Heart left ventricle (tissue), 16 donors: ENCODE results near the gene SCLT1. TPM values are rescaled to one million over a fixed set of nuclear protein-coding genes. Genes with fewer than 3 reads are reported as not detected.

Source experiments
- ATAC-seq, 4 donors: fragments of 200-7000 bp; cut with Tn5 transposase; one replicate each; pipeline ENCODE4 v1.9.1; 2020 to 2022; ENCODE audit warnings: moderate library complexity in 4 of 4, mild to moderate bottlenecking in 3 of 4, moderate number of reproducible peaks in 1 of 4
- DNase-seq, 5 donors: peaks; one replicate each; pipeline ENCODE4 v3.0.0-alpha.2; 2020
- H3K27ac ChIP-seq, 12 donors: fragments of 200-600 bp; sonication (generic) in 4 of 12; one replicate each; pipeline versions ENCODE4 v1.5.0 to v1.8.0; 2016 to 2022; ENCODE audit warnings: mild to moderate bottlenecking in 2 of 12
- H3K27me3 ChIP-seq, 9 donors: fragments of 200-600 bp; sonication (generic) in 2 of 9; one replicate each; pipeline versions ENCODE4 v1.5.1 to v1.8.0; 2016 to 2022; ENCODE audit warnings: mild to moderate bottlenecking in 3 of 9
- H3K36me3 ChIP-seq, 9 donors: fragments of 200-600 bp; sonication (generic) in 2 of 9; one replicate each; pipeline versions ENCODE4 v1.5.0 to v1.8.0; 2018 to 2022; ENCODE audit warnings: mild to moderate bottlenecking in 2 of 9
- H3K4me1 ChIP-seq, 12 donors: fragments of 200-600 bp; sonication (generic) in 4 of 12; one replicate each; pipeline versions ENCODE4 v1.5.0 to v1.8.0; 2016 to 2022; ENCODE audit warnings: mild to moderate bottlenecking in 3 of 12
- H3K4me3 ChIP-seq, 12 donors: fragments of 200-600 bp; sonication (generic) in 4 of 12; one replicate each; pipeline versions ENCODE4 v1.5.0 to v1.8.0; 2017 to 2022; ENCODE audit warnings: mild to moderate bottlenecking in 9 of 12, moderate library complexity in 4 of 12
- H3K9me3 ChIP-seq, 12 donors: fragments of 200-600 bp; sonication (generic) in 4 of 12; one replicate each; pipeline versions ENCODE4 v1.5.0 to v1.8.0; 2016 to 2022; ENCODE audit warnings: mild to moderate bottlenecking in 1 of 12
- CTCF ChIP-seq, 12 donors: fragments of 200-600 bp; sonication (generic) in 4 of 12; IDR thresholded peaks; one replicate each; pipeline versions ENCODE4 v1.5.0 to v1.8.0; 2018 to 2022; ENCODE audit warnings: antibody characterized with exemption in 12 of 12, mild to moderate bottlenecking in 5 of 12
- POLR2A ChIP-seq, 2 donors: fragments of 450-650 bp; IDR thresholded peaks; one replicate each; pipeline ENCODE4 v1.6.1; 2017; ENCODE audit warnings: antibody characterized with exemption in 2 of 2, mild to moderate bottlenecking in 2 of 2, moderate library complexity in 2 of 2
- WGBS, 4 donors: extraction: QIAGEN DNeasy Blood & Tissue Kit in 2 of 4; methylation state at CpG; one replicate each; pipeline versions ENCODE4 v1.1.5 to v1.1.7; 2013 to 2018; 5-methylcytosine and 5-hydroxymethylcytosine counted together
- intact Hi-C, 10 donors: fragments of 100-400 bp; cut with DNase I; formaldehyde crosslinking; loops; one replicate each; pipeline versions ENCODE4 v1.11.1 to v1.14.2; 2022
- polyA plus RNA-seq, 2 donors: library from polyadenylated mRNA; stranded (reverse); fragments of 200-250 nt; gene quantifications; one replicate each; pipeline ENCODE4 v1.2.3, GENCODE V29; 2013
- total RNA-seq, 9 donors: library from RNA; depleted of rRNA in 2 of 9; stranded (reverse); fragments of >200 nt in 2 of 9; fragmentation: NEBNext Ultra II Directional in 3 of 9; extraction: Animal tissue kit (Norgen Biotek cat#: 25700) in 3 of 9; gene quantifications; one replicate each; pipeline versions ENCODE4 v1.1.0 to v1.2.4, GENCODE V29; 2016 to 2023
- donor health status: ischemic (EF 13 %, LVEDD 7.1; RV severe dilation, severe dysfunction).
- donor health status: healthy with polysubstance abuse.
- donor health status: DM: no; HTN: yes; CAD: no.
- donor health status: DM: no; HTN: no; CAD: no.
- donor health status: ischemic (EF 25% LVEDD 6.9; RV normal size, moderate dysfunction).
- donor health status: ischemic (EF 25% LVEDD 5.7; RV mildly dilated, moderate dysfunction).
- donor health status: healthy.
- donor health status: DM: yes; HTN: yes; CAD: no.
- donor health status: ischemic (EF 35%, LVEDD 5.7; RV mildly dilated, moderate dysfunction).
- donor health status: nonischemic (EF 11% LVEDD 7.7; RV severe dilation, severe dysfunction).
- donor health status: DM: yes; HTN: yes; CAD: no.
- donor health status: PGD.
- donor health status: ischemic (EF 29% LVEDD 5.4; RV normal size, mild dysfunction).
- donor health status: nonischemic (EF 23%, LVEDD 6.1; RV moderate dilation, normal function).

SCLT1 gene
- total and polyA plus RNA-seq, 11 donors: 3.4 to 13.7 (median 10.1) TPM

GRCh38 chr4:128841402-128841801 lies 251.9 kb downstream of the SCLT1 start:
- no peaks in the 10 kb centered on the region for H3K9me3 ChIP-seq
- H3K27me3 ChIP-seq: no peaks in the 10 kb centered on the region
- 89 to 96% (median 93%) methylated on average over 2 of the region's 2 CpGs for WGBS, 4 donors
- H3K4me1 ChIP-seq: peaks cover 0 to 92% (median 57%) of the 10 kb centered on the region in 12 donors
- ATAC-seq: no peak
- DNase-seq: no peak
- H3K36me3 ChIP-seq: peaks cover 0 to 41% (median 25%) of the 10 kb centered on the region in 9 donors
- intact Hi-C loops: no loop called here
- no peak overlapping the region for H3K4me3 ChIP-seq
- TF ChIP-seq POLR2A (IDR thresholded peaks at IDR 0.05) (no peak), CTCF (IDR thresholded peaks at IDR 0.05) (no peak)
- H3K27ac ChIP-seq: no peak overlapping the region

DNA sequence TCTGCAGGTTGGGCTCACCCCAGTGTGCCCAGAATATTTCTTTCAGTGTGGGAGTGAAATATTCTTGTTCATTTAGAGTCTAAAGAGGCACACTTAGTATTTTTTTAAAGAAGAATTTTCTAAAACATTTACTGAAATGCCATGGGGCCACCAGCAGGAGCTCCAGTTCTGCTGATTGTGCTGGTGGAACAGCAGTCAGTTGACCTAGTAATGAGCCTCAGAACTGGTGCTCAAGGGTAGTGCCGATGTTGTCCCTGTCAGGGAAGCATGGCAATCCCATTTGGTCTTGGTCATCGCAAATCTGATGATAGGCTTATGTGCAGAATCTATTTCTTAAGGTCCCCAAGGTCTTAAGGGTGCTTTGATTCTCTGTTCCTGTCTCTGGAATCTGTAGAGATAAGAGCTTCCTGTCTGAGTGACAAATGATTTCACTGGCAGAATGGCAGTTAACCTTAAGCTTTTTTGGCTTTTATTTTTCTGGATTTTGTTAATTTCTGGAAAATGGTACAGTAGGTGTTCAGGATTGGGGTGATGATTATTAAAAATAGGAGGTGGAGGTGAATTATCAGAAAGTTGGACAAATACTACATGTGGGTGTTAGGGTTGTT lies 252.5 kb downstream of the SCLT1 start:
- no peak overlapping the region for H3K4me3 ChIP-seq
- 21 to 56% (median 31%) methylated on average over 2 of the region's 2 CpGs for WGBS, 4 donors
- peaks cover 0 to 93% (median 59%) of the 10 kb centered on the region in 12 donors for H3K4me1 ChIP-seq
- peaks cover 0 to 35% (median 20%) of the 10 kb centered on the region in 9 donors for H3K36me3 ChIP-seq
- H3K9me3 ChIP-seq: no peaks in the 10 kb centered on the region
- peak overlapping the region in 2 of 12 donors; percentile 4 to 26 for H3K27ac ChIP-seq
- no peaks in the 10 kb centered on the region for H3K27me3 ChIP-seq
- DNase-seq (no peak), ATAC-seq (no peak)
- no peak for TF ChIP-seq CTCF (IDR thresholded peaks at IDR 0.05)
- no peak for TF ChIP-seq POLR2A (IDR thresholded peaks at IDR 0.05)
- intact Hi-C loops: no loop called here

GRCh38 chr4:128837679-128838078 lies 255.7 kb downstream of the SCLT1 start:
- H3K27ac ChIP-seq: peak overlapping the region in 11 of 12 donors; percentile 2 to 91 (median 29)
- no peak for ATAC-seq
- peaks cover 0 to 82% (median 49%) of the 10 kb centered on the region in 12 donors for H3K4me1 ChIP-seq
- TF ChIP-seq POLR2A (IDR thresholded peaks at IDR 0.05): no peak
- no peak for TF ChIP-seq CTCF (IDR thresholded peaks at IDR 0.05)
- no peak for DNase-seq
- H3K4me3 ChIP-seq: no peak overlapping the region
- peaks cover 0 to 22% (median 7%) of the 10 kb centered on the region in 9 donors for H3K36me3 ChIP-seq
- WGBS, 4 donors: 53 to 69% (median 67%) methylated on average over 3 of the region's 3 CpGs
- intact Hi-C loops: loop anchor here in 1 of 10 donors (10.0 kb wide), 1 partner anchor 553 kb away; the partner anchor contains the start of gene PGRMC2
- no peaks in the 10 kb centered on the region for H3K27me3 ChIP-seq
- no peaks in the 10 kb centered on the region for H3K9me3 ChIP-seq

- Histone ChIP-seq H3K9me3 (no peaks in the 10 kb centered on the region), H3K36me3 (peaks cover 0 to 24% (median 8%) of the 10 kb centered on the region in 9 donors), H3K4me3 (no peak overlapping the region), H3K27ac (peak overlapping the region in 9 of 12 donors; percentile 2 to 91 (median 29)), H3K4me1 (peaks cover 0 to 82% (median 51%) of the 10 kb centered on the region in 12 donors), H3K27me3 (no peaks in the 10 kb centered on the region)
- ATAC-seq: no peak
- intact Hi-C loops: loop anchor here in 1 of 10 donors (10.0 kb wide), 1 partner anchor 552 kb away; the partner anchor contains the start of gene PGRMC2
- TF ChIP-seq CTCF (IDR thresholded peaks at IDR 0.05): no peak
- no peak for DNase-seq
- 91 to 98% (median 95%) methylated on average over 2 of the region's 2 CpGs for WGBS, 4 donors
These were observed 256.1 kb downstream of the SCLT1 start for GRCh38 chr4:128837198-128837597.
